PC-3 (cell line): Measurements from ENCODE around the gene TAGLN2. TPM values are rescaled to one million over a fixed set of nuclear protein-coding genes. Genes with fewer than 3 reads are reported as not detected.

Experiments
- ATAC-seq: fragments of 200-7000 bp; cut with Tn5 transposase; 2 replicates; pipeline ENCODE4 v1.9.1; 2020; ENCODE audit warnings: mild to moderate bottlenecking, moderate library complexity
- BruUV-seq: library from RNA; stranded (reverse); fragments of 400-500 nt; replicated peaks from 2 replicates; lab custom pipeline; 2021; lab: Mats Ljungman, UMichigan
- CTCF ChIA-PET: fragments of 300-600 bp; sonication (Branson Sonifier 250); formaldehyde crosslinking; loops from one replicate; lab custom pipeline; 2022; ENCODE audit warnings: antibody characterized with exemption; lab: Charles Lee
- POLR2A ChIA-PET: fragments of 300-600 bp; sonication (Branson Sonifier 250); formaldehyde crosslinking; loops from one replicate; lab custom pipeline; 2022; ENCODE audit warnings: antibody characterized with exemption; ENCODE audit not compliant: unreplicated experiment; lab: Charles Lee
- DNase-seq: peaks from one replicate; pipeline ENCODE4 v3.0.0-alpha.2; 2015
- H2AFZ ChIP-seq: fragments of 300-600 bp; sonication (generic); 2 replicates; pipeline ENCODE4 v1.6.0; 2016; ENCODE audit warnings: antibody characterized with exemption, low read length
- H3F3A ChIP-seq: fragments of 300-600 bp; sonication (generic); one replicate; pipeline ENCODE4 v1.6.0; 2017; ENCODE audit warnings: antibody characterized with exemption, low read length, control low read depth, mild to moderate bottlenecking; ENCODE audit not compliant: unreplicated experiment
- H3K27ac ChIP-seq: fragments of 300-600 bp; sonication (generic); 2 replicates; pipeline ENCODE4 v1.5.1; 2016; ENCODE audit warnings: mild to moderate bottlenecking, low read length
- H3K27me3 ChIP-seq: fragments of 300-600 bp; sonication (generic); 2 replicates; pipeline ENCODE4 v1.6.1; 2016; ENCODE audit warnings: low read length, mixed read lengths
- H3K36me3 ChIP-seq: fragments of 300-600 bp; sonication (generic); 2 replicates; pipeline ENCODE4 v1.6.1; 2016; ENCODE audit warnings: low read depth, mixed run types, low read length, mixed read lengths
- H3K4me1 ChIP-seq: fragments of 300-600 bp; sonication (generic); 2 replicates; pipeline ENCODE4 v1.5.1; 2016; ENCODE audit warnings: low read length; ENCODE audit not compliant: insufficient read depth
- H3K4me2 ChIP-seq: fragments of 300-600 bp; sonication (generic); 2 replicates; pipeline ENCODE4 v1.6.0; 2016; ENCODE audit warnings: low read length
- H3K4me3 ChIP-seq: fragments of 300-600 bp; sonication (generic); 2 replicates; pipeline ENCODE4 v1.5.1; 2016; ENCODE audit warnings: mild to moderate bottlenecking, low read length, mixed read lengths
- H3K79me2 ChIP-seq: fragments of 300-600 bp; sonication (generic); 2 replicates; pipeline ENCODE4 v1.6.1; 2017; ENCODE audit warnings: low read length, mixed read lengths
- H3K9ac ChIP-seq: fragments of 300-600 bp; sonication (generic); 2 replicates; pipeline ENCODE4 v1.6.0; 2016; ENCODE audit warnings: mild to moderate bottlenecking, low read length
- H3K9me2 ChIP-seq: fragments of 300-600 bp; sonication (generic); replicated peaks from 2 replicates; pipeline ENCODE4 v1.6.1; 2016; ENCODE audit warnings: mixed run types, low read length, mixed read lengths
- H3K9me3 ChIP-seq: fragments of 300-600 bp; sonication (generic); 2 replicates; pipeline ENCODE4 v1.6.1; 2016; ENCODE audit warnings: low read length, mixed read lengths
- H4K20me1 ChIP-seq: fragments of 300-600 bp; sonication (generic); 2 replicates; pipeline ENCODE4 v1.6.1; 2016; ENCODE audit warnings: low read length, mixed read lengths
- CTCF ChIP-seq: fragments of 300-600 bp; sonication (generic); conservative IDR thresholded peaks from 2 replicates; pipeline ENCODE4 v1.5.1; 2017; ENCODE audit warnings: antibody characterized with exemption, low read depth, mild to moderate bottlenecking, low read length
- EZH2 ChIP-seq: fragments of 300-600 bp; sonication (generic); IDR thresholded peaks from one replicate; pipeline ENCODE4 v1.6.1; 2017; ENCODE audit warnings: antibody characterized with exemption, mild to moderate bottlenecking, low read length; ENCODE audit not compliant: unreplicated experiment
- EZH2phosphoT487 ChIP-seq: fragments of 300-600 bp; sonication (generic); IDR thresholded peaks from 2 replicates; pipeline ENCODE4 v1.6.1; 2018; ENCODE audit warnings: mild to moderate bottlenecking, antibody characterized with exemption, low read length, borderline replicate concordance
- intact Hi-C: fragments of 100-400 bp; cut with micrococcal nuclease; formaldehyde crosslinking; loops from 2 replicates; pipeline ENCODE4 v1.9.0; 2023
- total RNA-seq: library from RNA; depleted of rRNA; stranded (reverse); fragments of >200 nt; gene quantifications from 2 replicates; pipeline ENCODE4 v1.2.3, GENCODE V29; 2014

Gene TAGLN2
- total RNA-seq, 1 experiment from 2014 or later = 1,584 TPM

GRCh38 chr1:159931101-159931794 lies 5.9 kb upstream of the TAGLN2 start:
- H3K27me3 ChIP-seq = no peaks in the 10 kb centered on the region
- H3K9ac ChIP-seq = no peak overlapping the region
- intact Hi-C loops = no loop called here
- no peaks in the 10 kb centered on the region for H3K9me3 ChIP-seq
- H3K27ac ChIP-seq = no peak overlapping the region
- CTCF ChIA-PET = no interaction called here
- H3K4me1 ChIP-seq = peaks cover 13% of the 10 kb centered on the region
- POLR2A ChIA-PET = no interaction called here
- no peak overlapping the region for H2AFZ ChIP-seq
- H3K36me3 ChIP-seq = no peaks in the 10 kb centered on the region; the same call in 1 of the 2 replicates
- no peaks in the 10 kb centered on the region for H3F3A ChIP-seq
- ATAC-seq (no peak), DNase-seq (no peak)
- no peak overlapping the region for H3K4me3 ChIP-seq
- no peaks in the 10 kb centered on the region for H4K20me1 ChIP-seq
- no peak overlapping the region for H3K4me2 ChIP-seq
- no TSS peak for BruUV-seq
- H3K9me2 ChIP-seq = no peaks in the 10 kb centered on the region
- TF ChIP-seq EZH2phosphoT487 = no peak
- no peak for TF ChIP-seq EZH2
- no peak for TF ChIP-seq CTCF
- no peaks in the 10 kb centered on the region for H3K79me2 ChIP-seq

- ChIA-PET POLR2A (no interaction called here), CTCF (no interaction called here)
- H3K36me3 ChIP-seq = no peaks in the 10 kb centered on the region; the same call in 1 of the 2 replicates
- H3K4me3 ChIP-seq = no peak overlapping the region
- H3K4me2 ChIP-seq = no peak overlapping the region
- no peak overlapping the region for H2AFZ ChIP-seq
- no peaks in the 10 kb centered on the region for H3K27me3 ChIP-seq
- no peaks in the 10 kb centered on the region for H3F3A ChIP-seq
- peaks cover 17% of the 10 kb centered on the region for H3K4me1 ChIP-seq
- no peak for ATAC-seq
- no peak overlapping the region for H3K9ac ChIP-seq
- BruUV-seq = no TSS peak
- H3K9me3 ChIP-seq = no peaks in the 10 kb centered on the region
- no peak for TF ChIP-seq EZH2phosphoT487
- no peak for TF ChIP-seq CTCF
- TF ChIP-seq EZH2 = no peak
- H4K20me1 ChIP-seq = no peaks in the 10 kb centered on the region
- no peak overlapping the region for H3K27ac ChIP-seq
- H3K79me2 ChIP-seq = peaks cover 4% of the 10 kb centered on the region; the same call in 1 of the 2 replicates
- H3K9me2 ChIP-seq = no peaks in the 10 kb centered on the region
- intact Hi-C loops = no loop called here
- DNase-seq = no peak
Observed at GRCh38 chr1:159930634-159931033, 5.3 kb upstream of the TAGLN2 start.

DNA sequence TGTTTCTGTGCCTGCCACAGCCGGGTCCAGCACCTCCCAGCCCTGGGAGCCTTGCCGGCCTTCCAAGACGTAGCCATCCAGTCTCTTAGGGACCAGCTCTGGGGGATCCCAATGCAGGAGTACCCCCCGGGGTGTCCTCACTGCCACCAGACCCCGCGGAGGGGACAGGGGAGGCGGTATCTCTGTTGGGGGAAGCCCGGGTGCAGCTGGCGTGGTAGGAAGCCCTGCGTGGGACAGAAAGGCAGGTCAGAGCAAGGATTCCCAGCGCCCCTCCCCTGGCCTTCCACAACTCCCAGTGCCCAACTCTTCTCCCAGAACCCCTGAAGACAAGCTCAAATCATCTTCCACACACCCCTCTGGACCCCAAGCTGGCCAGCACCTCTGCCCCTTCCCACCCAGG lies 4.9 kb upstream of the TAGLN2 start:
- ChIA-PET POLR2A (no interaction called here), CTCF (no interaction called here)
- intact Hi-C loops = no loop called here
- Histone ChIP-seq H3K4me2 (no peak overlapping the region), H4K20me1 (no peaks in the 10 kb centered on the region), H3K27ac (no peak overlapping the region), H3K9ac (no peak overlapping the region), H2AFZ (no peak overlapping the region), H3K79me2 (peaks cover 8% of the 10 kb centered on the region), H3K9me3 (no peaks in the 10 kb centered on the region), H3F3A (no peaks in the 10 kb centered on the region), H3K36me3 (no peaks in the 10 kb centered on the region; the same call in 1 of the 2 replicates), H3K4me3 (no peak overlapping the region), H3K4me1 (peaks cover 18% of the 10 kb centered on the region), H3K27me3 (no peaks in the 10 kb centered on the region), H3K9me2 (no peaks in the 10 kb centered on the region)
- DNase-seq (no peak), ATAC-seq (no peak)
- BruUV-seq = no TSS peak
- TF ChIP-seq EZH2 = no peak
